Measurements from ENCODE around the gene EMC10. TPM values are rescaled to one million over a fixed set of nuclear protein-coding genes. Genes with fewer than 3 reads are reported as not detected.
A peak's percentile ranks its signal among the peaks of the same experiment; 100 is the strongest.

EMC10 gene
- 100 to 1,000 TPM in 3 of 4 donors, 10 to 100 TPM in 1; 98.5 to 118 (median 104) TPM for total RNA-seq
- polyA plus RNA-seq: 134 TPM
- long read RNA-seq, donor 1, full-length matches to known transcripts: 31 of 76 reads
- long read RNA-seq, donor 1, partial matches to known transcripts: 1 of 76 reads
- long read RNA-seq, donor 1, other reads (novel, unspliced or antisense): 44 of 76 reads
- long read RNA-seq, donor 2, full-length matches to known transcripts: 18 of 41 reads
- long read RNA-seq, donor 2, partial matches to known transcripts: 2 of 41 reads
- long read RNA-seq, donor 2, other reads (novel, unspliced or antisense): 21 of 41 reads
- long read RNA-seq, donor 3, full-length matches to known transcripts: 18 of 42 reads
- long read RNA-seq, donor 3, partial matches to known transcripts: 0 of 42 reads
- long read RNA-seq, donor 3, other reads (novel, unspliced or antisense): 24 of 42 reads
- long read RNA-seq, donor 4, full-length matches to known transcripts: 23 of 41 reads
- long read RNA-seq, donor 4, partial matches to known transcripts: 18 of 41 reads
- long read RNA-seq, donor 4, other reads (novel, unspliced or antisense): 0 of 41 reads

- intact Hi-C loops (cut with DNase I): no loop called here
- H3K9me3 ChIP-seq (ENCODE audit: control insufficient read depth, low read length): no peaks in the 10 kb centered on the region
- peak within 1 kb of the TSS; percentile 48 for H3K27ac ChIP-seq (ENCODE audit: low read length)
- ATAC-seq (peak; percentile 94 to 95), DNase-seq (peak; percentile 94 to 96 (median 96))
- peaks cover 4% of the 10 kb centered on the region for H3K4me1 ChIP-seq (ENCODE audit: control insufficient read depth, insufficient read depth, low read length)
- peak within 1 kb of the TSS; percentile 78 for H3K4me3 ChIP-seq (ENCODE audit: low read length)
- no peaks in the 10 kb centered on the region for H3K27me3 ChIP-seq (ENCODE audit: control insufficient read depth, insufficient read depth)
- 2% methylated on average over 58 of the region's 58 CpGs for WGBS
Observed at GRCh38 chr19:50476224-50476906, at the start of gene EMC10, which contains the start of gene GARIN5A. TSS of gene EMC10 (plus strand) at chr19:50476507. CDS start at chr19:50476545, 38 bp downstream. TSS of gene GARIN5A (minus strand) at chr19:50476848. CDS start at chr19:50476388, 460 bp downstream.

- DNase-seq: no peak
- intact Hi-C loops (cut with DNase I): no loop called here
- no peak overlapping the region for H3K27ac ChIP-seq (ENCODE audit: low read length)
- no peak for ATAC-seq
- WGBS: 83% methylated on average over 26 of the region's 26 CpGs
- peaks cover 2% of the 10 kb centered on the region for H3K4me1 ChIP-seq (ENCODE audit: control insufficient read depth, insufficient read depth, low read length)
- no peaks in the 10 kb centered on the region for H3K9me3 ChIP-seq (ENCODE audit: control insufficient read depth, low read length)
- no peaks in the 10 kb centered on the region for H3K27me3 ChIP-seq (ENCODE audit: control insufficient read depth, insufficient read depth)
- H3K4me3 ChIP-seq (ENCODE audit: low read length): no peak overlapping the region
Observed at GRCh38 chr19:50427318-50427925, 48.9 kb upstream of the EMC10 start.

- WGBS: 7% methylated on average over 38 of the region's 38 CpGs
- Histone ChIP-seq H3K4me1 (ENCODE audit: control insufficient read depth, insufficient read depth, low read length) (peaks cover 2% of the 10 kb centered on the region), H3K27ac (ENCODE audit: low read length) (no peak overlapping the region), H3K27me3 (ENCODE audit: control insufficient read depth, insufficient read depth) (no peaks in the 10 kb centered on the region), H3K9me3 (ENCODE audit: control insufficient read depth, low read length) (no peaks in the 10 kb centered on the region), H3K4me3 (ENCODE audit: low read length) (no peak overlapping the region)
- intact Hi-C loops (cut with DNase I): no loop called here
- peak; percentile 90 to 96 (median 94) for DNase-seq
- peak; percentile 53 to 60 for ATAC-seq
Observed at GRCh38 chr19:50427997-50428425, 48.3 kb upstream of the EMC10 start.

GRCh38 chr19:50428772-50429463 lies 47.4 kb upstream of the EMC10 start:
- no peaks in the 10 kb centered on the region for H3K9me3 ChIP-seq (ENCODE audit: control insufficient read depth, low read length)
- H3K4me1 ChIP-seq (ENCODE audit: control insufficient read depth, insufficient read depth, low read length): peaks cover 2% of the 10 kb centered on the region
- DNase-seq: no peak
- intact Hi-C loops (cut with DNase I): no loop called here
- no peaks in the 10 kb centered on the region for H3K27me3 ChIP-seq (ENCODE audit: control insufficient read depth, insufficient read depth)
- no peak for ATAC-seq
- WGBS: 77% methylated on average over 7 of the region's 7 CpGs
- no peak overlapping the region for H3K27ac ChIP-seq (ENCODE audit: low read length)
- H3K4me3 ChIP-seq (ENCODE audit: low read length): no peak overlapping the region

GRCh38 chr19:50430888-50431342 lies 45.4 kb upstream of the EMC10 start:
- intact Hi-C loops (cut with DNase I): no loop called here
- WGBS: 32% methylated on average over 13 of the region's 13 CpGs
- H3K4me3 ChIP-seq (ENCODE audit: low read length): peak overlapping the region; percentile 82
- DNase-seq (no peak), ATAC-seq (no peak)
- H3K4me1 ChIP-seq (ENCODE audit: control insufficient read depth, insufficient read depth, low read length): peaks cover 2% of the 10 kb centered on the region
- no peak overlapping the region for H3K27ac ChIP-seq (ENCODE audit: low read length)
- H3K27me3 ChIP-seq (ENCODE audit: control insufficient read depth, insufficient read depth): no peaks in the 10 kb centered on the region
- H3K9me3 ChIP-seq (ENCODE audit: control insufficient read depth, low read length): no peaks in the 10 kb centered on the region

GRCh38 chr19:50431343-50432220 lies 44.7 kb upstream of the EMC10 start:
- no peaks in the 10 kb centered on the region for H3K27me3 ChIP-seq (ENCODE audit: control insufficient read depth, insufficient read depth)

GRCh38 chr19:50432221-50433028 lies 43.9 kb upstream of the EMC10 start, which contains the start of gene MYBPC2:
TSS of gene MYBPC2 (plus strand) at chr19:50432892. CDS start at chr19:50432954, 62 bp downstream.
- H3K9me3 ChIP-seq (ENCODE audit: control insufficient read depth, low read length): no peaks in the 10 kb centered on the region
- intact Hi-C loops (cut with DNase I): no loop called here
- ATAC-seq: no peak
- H3K4me3 ChIP-seq (ENCODE audit: low read length): peak within 1 kb of the TSS; percentile 82
- no peak within 1 kb of the TSS for H3K27ac ChIP-seq (ENCODE audit: low read length)
- no peaks in the 10 kb centered on the region for H3K27me3 ChIP-seq (ENCODE audit: control insufficient read depth, insufficient read depth)
- no peak for DNase-seq
- WGBS: 3% methylated on average over 40 of the region's 40 CpGs
- H3K4me1 ChIP-seq (ENCODE audit: control insufficient read depth, insufficient read depth, low read length): peaks cover 2% of the 10 kb centered on the region

More at GRCh38 chr19:50431343-50432220, 44.7 kb upstream of the EMC10 start:
- intact Hi-C loops (cut with DNase I): no loop called here
- WGBS: 1% methylated on average over 54 of the region's 54 CpGs
- peak; percentile 92 to 93 for ATAC-seq
- peaks cover 2% of the 10 kb centered on the region for H3K4me1 ChIP-seq (ENCODE audit: control insufficient read depth, insufficient read depth, low read length)
- peak; percentile 80 to 94 (median 94) for DNase-seq
- peak overlapping the region; percentile 82 for H3K4me3 ChIP-seq (ENCODE audit: low read length)
- H3K27ac ChIP-seq (ENCODE audit: low read length): no peak overlapping the region
- no peaks in the 10 kb centered on the region for H3K9me3 ChIP-seq (ENCODE audit: control insufficient read depth, low read length)

GRCh38 chr19:50433201-50434180 lies 42.8 kb upstream of the EMC10 start:
- no peak overlapping the region for H3K4me3 ChIP-seq (ENCODE audit: low read length)
- no peaks in the 10 kb centered on the region for H3K9me3 ChIP-seq (ENCODE audit: control insufficient read depth, low read length)
- WGBS: 67% methylated on average over 19 of the region's 19 CpGs
- intact Hi-C loops (cut with DNase I): no loop called here
- ATAC-seq: no peak
- H3K4me1 ChIP-seq (ENCODE audit: control insufficient read depth, insufficient read depth, low read length): no peaks in the 10 kb centered on the region
- no peaks in the 10 kb centered on the region for H3K27me3 ChIP-seq (ENCODE audit: control insufficient read depth, insufficient read depth)
- no peak overlapping the region for H3K27ac ChIP-seq (ENCODE audit: low read length)
- no peak for DNase-seq

Measured in right cardiac atrium (tissue), 5 donors.